GM12872 (cell line): ENCODE results near the gene HAUS7.

ENCODE experiments used
- CTCF ChIP-seq: IDR thresholded peaks from 3 replicates; pipeline ENCODE4 v1.5.1; 2011; ENCODE audit warnings: low read depth, mild to moderate bottlenecking, low read length, moderate library complexity; ENCODE audit not compliant: insufficient read depth

HAUS7 gene

GRCh38 chrX:153446950-153447580, 23.3 kb downstream of the HAUS7 start:
- TF ChIP-seq CTCF = no peak

GRCh38 chrX:153446636-153446936, 23.8 kb downstream of the HAUS7 start:
- TF ChIP-seq CTCF = no peak

GRCh38 chrX:153445856-153446635, 24.3 kb downstream of the HAUS7 start, which contains the start of gene TREX2:
TREX2 (minus strand) TSS chrX:153446056; CDS start chrX:153445430, 626 bp downstream.
- TF ChIP-seq CTCF = no peak

- TF ChIP-seq CTCF = no peak
Observed at GRCh38 chrX:153445106-153445855, 25.1 kb downstream of the HAUS7 start.

GRCh38 chrX:153444333-153445011, 25.9 kb downstream of the HAUS7 start:
- TF ChIP-seq CTCF = no peak

- TF ChIP-seq CTCF = no peak
Observed at GRCh38 chrX:153443476-153444332, 26.7 kb downstream of the HAUS7 start.
